ENCODE data around the gene NR6A1. TPM values are rescaled to one million over a fixed set of nuclear protein-coding genes. Genes with fewer than 3 reads are reported as not detected.

The NR6A1 gene
- total and polyA plus RNA-seq, 12 donors = 0.29 to 2.0 (median 1.2) TPM

- peak overlapping the region in 5 of 10 donors; percentile 28 to 78 (median 61) for H3K27ac ChIP-seq
- intact Hi-C loops (cut with DNase I) = loop anchor here in 5 of 10 donors (2.0 to 10.0 kb wide), 3 partner anchors 18 to 596 kb away; no protein-coding TSS in a partner anchor
- no peaks in the 10 kb centered on the region for H3K36me3 ChIP-seq
- TF ChIP-seq CTCF (IDR thresholded peaks at IDR 0.05) = no peak
- no peak for DNase-seq
- H3K4me1 ChIP-seq = peaks cover 14 to 77% (median 46%) of the 10 kb centered on the region in 9 donors
- ATAC-seq = no peak
- 80 to 82% methylated on average over 11 of the region's 11 CpGs for WGBS, 2 donors
- peak overlapping the region in 1 of 10 donors; percentile 1 for H3K4me3 ChIP-seq
- H3K9me3 ChIP-seq = no peaks in the 10 kb centered on the region
- peaks cover 0 to 25% (median 0%) of the 10 kb centered on the region in 7 donors for H3K27me3 ChIP-seq
Observed at GRCh38 chr9:124778575-124779367, 7.7 kb upstream of the NR6A1 start.

GRCh38 chr9:124776954-124777648 lies 6.0 kb upstream of the NR6A1 start, which contains the start of gene OLFML2A:
TSS of gene OLFML2A (plus strand) at chr9:124777133. CDS start at chr9:124777271, 138 bp downstream.
- Histone ChIP-seq H3K9me3 (no peaks in the 10 kb centered on the region), H3K27me3 (peaks cover 0 to 25% (median 0%) of the 10 kb centered on the region in 7 donors), H3K27ac (peak within 1 kb of the TSS in 9 of 10 donors; percentile 45 to 81 (median 68)), H3K36me3 (no peaks in the 10 kb centered on the region), H3K4me1 (peaks cover 14 to 69% (median 46%) of the 10 kb centered on the region in 9 donors), H3K4me3 (peak within 1 kb of the TSS; percentile 54 to 71 (median 63))
- intact Hi-C loops (cut with DNase I) = loop anchor here in 4 of 10 donors (5.0 to 10.0 kb wide), 2 partner anchors 60 to 598 kb away; no protein-coding TSS in a partner anchor
- DNase-seq = peak in 1 of 2 donors; percentile 47
- peak in 8 of 9 donors; percentile 5 to 66 (median 48) for TF ChIP-seq CTCF (IDR thresholded peaks at IDR 0.05)
- peak; percentile 8 to 50 (median 32) for ATAC-seq
- 1% methylated on average over 78 to 87 of the region's 87 CpGs for WGBS, 2 donors

GRCh38 chr9:124776618-124776953 lies 5.5 kb upstream of the NR6A1 start:
- Histone ChIP-seq H3K9me3 (no peaks in the 10 kb centered on the region), H3K27ac (peak overlapping the region in 9 of 10 donors; percentile 45 to 81 (median 68)), H3K4me3 (peak overlapping the region; percentile 54 to 71 (median 63)), H3K4me1 (peaks cover 14 to 71% (median 52%) of the 10 kb centered on the region in 9 donors), H3K36me3 (no peaks in the 10 kb centered on the region), H3K27me3 (peaks cover 0 to 25% (median 0%) of the 10 kb centered on the region in 7 donors)
- TF ChIP-seq CTCF (IDR thresholded peaks at IDR 0.05) = no peak
- intact Hi-C loops (cut with DNase I) = loop anchor here in 4 of 10 donors (5.0 to 10.0 kb wide), 2 partner anchors 61 to 598 kb away; no protein-coding TSS in a partner anchor
- 14 to 25% methylated on average over 12 of the region's 12 CpGs for WGBS, 2 donors
- ATAC-seq = no peak
- no peak for DNase-seq

All from heart right ventricle (tissue), 16 donors.